Skeletal muscle satellite cell (primary cell): ENCODE data around the gene GEN1.
A peak's percentile ranks its signal among the peaks of the same experiment; 100 is the strongest.

Source experiments
- H3K27me3 ChIP-seq: 2 replicates; pipeline ENCODE4 v1.7.0; 2013; ENCODE audit warnings: low read length; ENCODE audit not compliant: control insufficient read depth, insufficient read depth
- H3K36me3 ChIP-seq: 2 replicates; pipeline ENCODE4 v1.7.0; 2013; ENCODE audit warnings: mild to moderate bottlenecking, control low read depth, low read length; ENCODE audit not compliant: insufficient read depth
- H3K4me1 ChIP-seq: 2 replicates; pipeline ENCODE4 v1.7.0; 2013; ENCODE audit warnings: low read length; ENCODE audit not compliant: control insufficient read depth, insufficient read depth
- H3K4me2 ChIP-seq: 2 replicates; pipeline ENCODE4 v1.7.0; 2013; ENCODE audit warnings: mild to moderate bottlenecking, low read length
- H3K4me3 ChIP-seq: 2 replicates; pipeline ENCODE4 v1.7.0; 2013; ENCODE audit warnings: low read length
- H3K9ac ChIP-seq: 2 replicates; pipeline ENCODE4 v1.7.0; 2013; ENCODE audit warnings: mild to moderate bottlenecking, low read depth, low read length, moderate library complexity
- H3K9me3 ChIP-seq: replicated peaks from 2 replicates; pipeline ENCODE4 v1.7.0; 2013; ENCODE audit warnings: mild to moderate bottlenecking, control low read depth, low read length

The GEN1 gene

DNA sequence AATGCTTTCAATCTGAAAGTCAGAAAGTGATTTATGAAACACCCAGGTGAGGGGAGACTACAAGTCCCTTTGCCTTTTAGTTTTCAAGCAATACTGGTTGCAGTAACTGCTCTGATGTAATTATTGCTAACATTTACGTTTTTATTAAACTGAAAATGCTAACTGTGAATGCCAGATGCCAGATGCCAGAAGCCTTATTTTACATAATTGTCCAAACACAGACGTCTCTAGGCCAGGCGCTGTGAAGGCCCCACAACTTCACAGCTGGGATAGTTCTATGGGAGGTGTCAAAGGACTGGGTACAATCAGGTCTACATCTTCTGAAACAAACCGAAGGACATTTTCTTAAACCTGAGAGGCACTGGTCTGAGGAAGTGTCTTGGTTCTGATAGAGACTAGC is 34.8 kb downstream of the GEN1 start:
- H3K4me1 ChIP-seq, result peaks cover 21% of the 10 kb centered on the region
- H3K4me3 ChIP-seq, result no peak overlapping the region
- H3K27me3 ChIP-seq, result no peaks in the 10 kb centered on the region
- H3K9ac ChIP-seq, result no peak overlapping the region
- no peaks in the 10 kb centered on the region for H3K9me3 ChIP-seq
- no peaks in the 10 kb centered on the region for H3K36me3 ChIP-seq
- H3K4me2 ChIP-seq, result no peak overlapping the region

DNA sequence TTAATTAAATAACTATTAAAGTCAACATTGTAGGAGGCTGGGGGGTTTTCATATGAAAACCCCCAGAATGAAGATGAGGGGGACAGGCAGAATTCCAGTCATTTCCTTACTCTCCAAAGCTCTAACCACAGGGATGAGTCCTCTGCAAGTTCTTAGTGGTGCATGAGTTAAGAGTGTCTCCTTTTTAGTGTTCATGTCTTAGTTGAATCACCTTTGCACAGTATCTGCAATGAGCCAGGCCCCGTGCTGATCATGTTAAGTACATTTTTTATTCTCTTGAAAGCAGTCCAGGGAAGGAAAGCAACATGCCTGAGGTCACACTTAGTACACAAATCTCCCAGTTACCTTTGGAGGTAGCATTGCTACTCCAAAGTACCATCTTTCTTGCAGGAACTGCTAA is 36.6 kb downstream of the GEN1 start:
- Histone ChIP-seq H3K27me3 (no peaks in the 10 kb centered on the region), H3K4me2 (peak overlapping the region; percentile 8), H3K9me3 (no peaks in the 10 kb centered on the region), H3K4me3 (no peak overlapping the region), H3K36me3 (no peaks in the 10 kb centered on the region), H3K9ac (peak overlapping the region; percentile 46), H3K4me1 (peaks cover 24% of the 10 kb centered on the region)

DNA sequence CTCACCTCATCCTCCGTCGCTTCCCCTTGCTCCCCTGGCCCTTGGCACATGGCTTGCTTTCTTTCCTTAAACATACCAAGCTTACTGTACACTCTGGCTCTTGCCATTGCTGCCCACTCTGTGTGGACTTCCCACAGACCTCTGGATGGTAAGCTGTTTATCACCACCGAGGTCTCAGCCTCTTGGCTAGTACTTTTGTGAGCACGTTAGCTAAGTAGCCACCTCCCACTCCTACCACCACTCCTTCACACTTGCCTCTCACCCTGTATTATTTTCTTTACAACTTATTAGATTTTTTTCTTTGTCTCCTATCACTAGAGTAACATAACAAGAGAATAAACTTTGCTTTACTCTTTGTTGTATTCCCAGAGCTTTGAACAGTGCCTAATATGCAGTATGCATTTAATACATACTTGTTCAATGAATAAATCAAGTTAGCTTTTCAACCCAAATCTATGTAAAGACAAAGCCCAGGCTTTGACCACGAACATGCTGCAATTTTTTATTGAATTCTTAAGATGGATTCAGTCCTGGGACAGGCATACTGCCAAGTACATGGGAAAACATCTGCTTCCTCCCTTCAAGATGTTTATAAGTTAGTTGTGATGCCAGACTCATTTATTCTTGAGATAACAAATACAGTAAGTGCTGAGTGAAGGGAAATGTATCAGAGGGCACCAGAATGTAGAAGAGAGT is 37.3 kb downstream of the GEN1 start:
- Histone ChIP-seq H3K36me3 (no peaks in the 10 kb centered on the region), H3K4me2 (peak overlapping the region; percentile 8), H3K4me1 (peaks cover 24% of the 10 kb centered on the region), H3K9me3 (no peaks in the 10 kb centered on the region), H3K4me3 (no peak overlapping the region), H3K27me3 (no peaks in the 10 kb centered on the region), H3K9ac (peak overlapping the region; percentile 46)

DNA sequence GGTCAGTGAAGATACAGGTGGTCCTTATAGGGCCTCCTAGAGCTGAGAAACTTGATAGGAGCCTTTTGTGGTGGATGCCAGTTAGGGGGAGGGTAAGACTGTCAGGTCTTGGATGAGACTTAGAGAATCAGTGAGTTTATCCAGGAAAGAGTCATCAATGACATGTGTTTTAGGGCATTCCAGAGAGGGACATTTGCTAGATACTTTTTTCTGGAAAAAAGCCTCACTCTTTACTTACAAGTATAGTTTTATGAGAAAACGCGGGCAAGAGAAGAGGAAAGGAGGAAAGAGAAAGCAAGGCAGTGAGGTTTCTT is 37.8 kb downstream of the GEN1 start:
- Histone ChIP-seq H3K4me3 (no peak overlapping the region), H3K27me3 (no peaks in the 10 kb centered on the region), H3K9ac (no peak overlapping the region), H3K9me3 (no peaks in the 10 kb centered on the region), H3K4me2 (no peak overlapping the region), H3K4me1 (peaks cover 24% of the 10 kb centered on the region), H3K36me3 (no peaks in the 10 kb centered on the region)

DNA sequence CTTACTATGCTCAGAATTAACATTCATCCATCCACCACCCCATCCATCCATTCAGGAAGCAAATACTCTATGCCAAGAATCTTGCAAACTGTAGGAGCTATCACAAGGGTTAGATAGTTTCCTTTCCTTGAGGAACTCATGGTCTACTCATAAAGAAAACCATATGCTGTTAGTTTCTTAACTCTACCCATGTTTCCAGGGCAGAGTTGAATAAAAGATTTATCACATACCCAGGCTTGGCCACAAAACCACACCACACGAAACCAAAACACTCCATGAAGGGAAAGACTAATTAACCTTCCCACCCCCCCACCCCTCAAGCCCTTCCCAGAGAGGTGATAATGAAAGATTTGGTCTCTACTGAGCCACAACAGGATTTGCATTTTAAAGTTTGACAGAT is 38.6 kb downstream of the GEN1 start:
- H3K9ac ChIP-seq, result no peak overlapping the region
- H3K9me3 ChIP-seq, result no peaks in the 10 kb centered on the region
- H3K36me3 ChIP-seq, result no peaks in the 10 kb centered on the region
- H3K4me2 ChIP-seq, result no peak overlapping the region
- peaks cover 24% of the 10 kb centered on the region for H3K4me1 ChIP-seq
- no peak overlapping the region for H3K4me3 ChIP-seq
- no peaks in the 10 kb centered on the region for H3K27me3 ChIP-seq

DNA sequence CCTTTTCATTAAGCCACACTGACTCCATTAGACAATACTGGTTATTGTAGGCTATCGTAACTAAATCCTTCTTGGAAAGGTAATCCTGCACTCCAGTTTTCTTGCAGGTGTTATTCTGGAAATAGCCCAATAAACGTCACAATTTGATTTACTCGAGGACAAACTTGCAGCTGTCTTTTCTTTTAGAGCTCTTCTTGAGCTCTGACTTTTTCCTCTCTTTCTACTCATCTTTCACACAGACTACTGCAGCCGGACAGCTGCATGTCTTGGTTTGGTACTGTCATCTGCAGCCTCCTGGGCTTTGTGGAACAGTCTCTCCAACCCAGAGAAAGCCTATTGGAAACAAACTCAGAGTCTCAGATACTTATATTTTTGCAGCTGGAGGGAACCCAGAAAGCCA is 39.4 kb downstream of the GEN1 start:
- Histone ChIP-seq H3K27me3 (no peaks in the 10 kb centered on the region), H3K36me3 (no peaks in the 10 kb centered on the region), H3K4me3 (no peak overlapping the region), H3K9me3 (no peaks in the 10 kb centered on the region), H3K4me2 (no peak overlapping the region), H3K4me1 (peaks cover 24% of the 10 kb centered on the region), H3K9ac (no peak overlapping the region)

DNA sequence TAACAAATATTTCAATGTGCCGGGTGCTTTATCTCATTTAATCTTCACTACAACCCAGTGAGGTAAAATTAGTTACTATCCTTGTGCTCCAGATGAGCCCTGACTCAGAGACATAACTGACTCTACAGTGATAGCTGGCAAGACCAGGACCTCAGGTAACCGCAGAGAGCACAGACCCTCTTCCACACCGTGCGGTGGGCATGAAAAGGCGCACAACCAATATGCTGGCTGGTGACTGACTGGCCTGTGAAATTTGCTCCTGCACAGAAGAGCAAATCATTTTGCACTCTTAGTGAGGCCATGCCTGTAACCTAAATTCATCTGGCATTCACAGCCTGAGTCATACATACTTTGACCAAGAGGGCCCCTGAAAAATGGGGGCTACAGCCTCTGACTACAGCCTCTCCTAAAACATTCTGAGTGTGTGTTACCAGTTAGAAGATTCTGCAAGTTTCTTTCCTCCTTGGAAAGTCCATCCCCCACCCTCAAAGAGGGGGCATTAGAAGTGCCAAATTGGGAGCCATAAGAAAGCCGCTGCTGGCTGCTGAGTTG is 39.9 kb downstream of the GEN1 start:
- Histone ChIP-seq H3K4me2 (no peak overlapping the region), H3K27me3 (no peaks in the 10 kb centered on the region), H3K36me3 (no peaks in the 10 kb centered on the region), H3K9ac (no peak overlapping the region), H3K4me1 (peaks cover 24% of the 10 kb centered on the region), H3K4me3 (no peak overlapping the region), H3K9me3 (no peaks in the 10 kb centered on the region)

DNA sequence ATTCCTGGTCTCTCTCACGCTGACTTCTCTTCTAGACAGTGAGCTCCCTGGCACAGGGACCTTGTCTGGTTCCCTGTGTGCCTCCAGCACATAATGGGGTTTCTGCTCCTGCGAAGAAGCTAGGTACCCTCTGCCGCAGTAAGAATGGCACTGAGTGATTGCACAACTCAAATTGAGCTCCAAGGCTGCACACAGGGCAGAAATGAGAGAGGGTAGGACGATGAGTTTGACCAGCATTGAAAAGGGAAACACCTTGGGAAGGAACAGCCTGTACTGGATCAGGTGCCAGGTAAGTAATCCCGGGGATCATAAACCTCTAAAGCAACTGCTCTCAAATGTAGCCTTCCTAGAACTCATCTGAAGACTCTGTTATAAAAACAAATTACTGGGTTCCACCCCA is 41.4 kb downstream of the GEN1 start:
- H3K9ac ChIP-seq, result no peak overlapping the region
- H3K4me3 ChIP-seq, result no peak overlapping the region
- no peaks in the 10 kb centered on the region for H3K36me3 ChIP-seq
- H3K27me3 ChIP-seq, result no peaks in the 10 kb centered on the region
- H3K9me3 ChIP-seq, result no peaks in the 10 kb centered on the region
- peaks cover 34% of the 10 kb centered on the region for H3K4me1 ChIP-seq
- H3K4me2 ChIP-seq, result no peak overlapping the region

DNA sequence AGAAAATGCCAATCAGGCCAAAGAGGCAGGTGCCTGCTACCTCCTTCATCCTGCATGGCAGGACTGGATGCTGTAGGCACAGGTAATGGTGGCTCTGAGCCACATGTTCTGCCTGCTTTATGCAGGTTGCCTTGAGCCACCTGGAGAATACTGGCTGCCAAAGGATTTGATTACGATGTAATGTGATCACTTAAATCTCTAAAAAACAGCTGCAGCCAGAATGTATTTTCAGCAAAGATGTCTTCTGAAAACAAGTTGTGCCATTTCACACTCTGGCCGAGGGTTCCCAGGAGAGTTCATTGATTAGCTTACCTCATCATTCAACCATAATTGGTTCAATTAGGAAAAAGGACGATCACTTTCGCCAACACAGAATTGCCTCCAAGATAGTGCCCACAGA is 44.4 kb downstream of the GEN1 start:
- Histone ChIP-seq H3K9ac (no peak overlapping the region), H3K36me3 (no peaks in the 10 kb centered on the region), H3K4me3 (no peak overlapping the region), H3K9me3 (no peaks in the 10 kb centered on the region), H3K4me2 (no peak overlapping the region), H3K4me1 (peaks cover 21% of the 10 kb centered on the region), H3K27me3 (no peaks in the 10 kb centered on the region)

DNA sequence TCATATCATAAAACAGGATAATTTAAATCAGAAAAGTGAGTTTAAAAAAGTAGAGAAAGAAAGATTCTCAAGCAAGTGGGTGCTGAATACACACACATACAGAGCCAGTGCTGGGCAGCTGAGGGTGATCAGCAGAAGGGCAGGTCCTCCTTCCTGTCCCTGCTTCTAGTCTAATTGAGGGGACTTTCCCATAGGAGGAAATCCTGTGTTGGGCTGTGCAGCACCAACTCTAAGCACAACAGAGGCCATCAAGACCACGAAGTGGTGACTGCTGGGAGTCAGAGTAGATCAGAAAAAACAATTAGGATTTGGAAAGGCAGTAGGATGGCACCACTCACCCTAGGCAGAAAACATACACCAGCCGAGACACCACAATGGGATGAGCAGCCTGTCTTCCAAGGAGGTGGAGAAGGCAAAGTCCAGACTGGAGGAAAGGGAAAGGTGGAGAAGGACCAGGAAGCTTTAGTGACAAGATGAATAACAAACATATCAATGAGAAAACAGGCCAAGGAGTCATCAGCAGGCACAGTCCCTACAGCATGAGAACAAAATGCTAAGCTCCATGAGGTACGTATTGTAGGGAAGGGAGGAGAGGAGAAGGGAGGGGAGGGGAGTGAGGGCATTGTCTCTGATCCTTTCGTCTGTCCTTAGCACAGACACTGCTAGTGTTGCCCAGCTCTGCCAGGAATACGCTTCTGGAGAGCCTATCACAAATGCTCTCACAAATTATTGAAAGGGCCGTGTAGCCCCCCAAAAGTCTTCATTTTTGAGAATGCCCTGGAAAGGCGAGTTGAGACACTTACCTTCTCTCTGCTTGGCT is 45.6 kb downstream of the GEN1 start:
- Histone ChIP-seq H3K27me3 (no peaks in the 10 kb centered on the region), H3K9ac (peak overlapping the region; percentile 43), H3K4me1 (peaks cover 14% of the 10 kb centered on the region), H3K36me3 (no peaks in the 10 kb centered on the region), H3K4me3 (no peak overlapping the region), H3K9me3 (no peaks in the 10 kb centered on the region), H3K4me2 (peak overlapping the region; percentile 56)

DNA sequence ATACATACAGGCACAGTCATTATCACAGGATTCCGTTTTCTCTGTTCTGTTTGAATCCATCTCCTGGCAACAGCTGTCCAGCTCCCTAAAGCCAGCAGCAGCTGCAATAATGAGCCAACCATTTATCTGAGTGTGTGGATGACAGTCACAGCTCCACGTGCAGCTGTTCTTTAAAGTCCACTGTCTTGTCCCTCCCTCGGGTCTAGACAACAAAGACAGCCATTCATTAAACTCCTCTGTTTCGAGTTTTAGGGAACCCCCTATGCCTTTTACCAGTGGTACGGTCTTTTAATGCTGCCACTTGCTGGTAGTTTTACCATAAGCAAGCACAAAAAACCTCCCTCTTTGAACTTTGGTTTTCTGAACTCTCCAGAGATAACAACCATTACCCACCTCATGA is 46.3 kb downstream of the GEN1 start:
- Histone ChIP-seq H3K27me3 (no peaks in the 10 kb centered on the region), H3K9ac (peak overlapping the region; percentile 9), H3K4me1 (peaks cover 14% of the 10 kb centered on the region), H3K4me3 (no peak overlapping the region), H3K4me2 (no peak overlapping the region), H3K36me3 (no peaks in the 10 kb centered on the region), H3K9me3 (no peaks in the 10 kb centered on the region)
